ENCODE data around the gene ADCYAP1R1. TPM values are rescaled to one million over a fixed set of nuclear protein-coding genes. Genes with fewer than 3 reads are reported as not detected.

Gene ADCYAP1R1
- total RNA-seq, 3 donors from 2014 or later (not counting 1 experiment from before 2014, with no cell fraction given), result not detected

DNA sequence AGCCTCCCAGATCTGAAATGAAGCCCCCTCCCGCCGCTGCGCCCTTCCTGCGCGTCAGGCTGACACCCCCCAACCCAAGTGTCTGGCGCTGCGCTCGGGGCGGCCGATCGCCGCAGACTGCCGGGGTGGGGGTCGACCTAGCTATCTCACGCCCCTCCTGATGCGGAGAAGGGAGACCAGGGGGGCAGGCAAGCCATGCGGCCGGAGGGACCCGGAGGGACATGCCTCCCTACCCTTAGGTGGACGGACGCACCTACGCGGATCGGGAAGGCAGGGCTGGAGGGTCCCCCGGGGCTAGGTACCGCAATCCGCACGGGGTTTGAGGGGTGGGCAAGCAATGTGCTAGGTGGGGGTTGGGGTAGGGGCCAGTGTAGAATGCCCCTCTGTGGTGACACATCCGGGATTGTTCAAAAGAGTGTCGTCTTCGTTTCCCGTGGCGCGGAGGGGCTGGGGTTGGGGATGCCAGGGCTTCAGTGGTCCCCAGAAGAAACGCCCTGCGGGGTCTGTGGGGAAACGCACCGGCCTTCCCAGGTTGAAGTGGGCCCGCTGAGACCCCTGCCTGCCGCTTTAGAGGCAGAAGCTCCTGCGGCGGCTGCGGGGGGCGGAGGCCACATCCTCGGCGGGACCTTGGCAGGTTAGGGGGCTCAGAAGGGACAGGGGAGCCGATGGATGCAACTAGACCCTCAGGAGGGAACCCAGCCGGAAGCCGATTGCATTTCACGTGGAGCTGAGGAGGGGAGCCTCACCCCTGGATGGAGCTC, 913 bp downstream of the ADCYAP1R1 start:
- peaks cover 35 to 49% of the 10 kb centered on the region in 2 donors for H3K27me3 Mint-ChIP-seq (ENCODE audit: low read depth in 2 of 2)
- WGBS (ENCODE audit: insufficient coverage), result 7% methylated on average over 50 of the region's 50 CpGs

DNA sequence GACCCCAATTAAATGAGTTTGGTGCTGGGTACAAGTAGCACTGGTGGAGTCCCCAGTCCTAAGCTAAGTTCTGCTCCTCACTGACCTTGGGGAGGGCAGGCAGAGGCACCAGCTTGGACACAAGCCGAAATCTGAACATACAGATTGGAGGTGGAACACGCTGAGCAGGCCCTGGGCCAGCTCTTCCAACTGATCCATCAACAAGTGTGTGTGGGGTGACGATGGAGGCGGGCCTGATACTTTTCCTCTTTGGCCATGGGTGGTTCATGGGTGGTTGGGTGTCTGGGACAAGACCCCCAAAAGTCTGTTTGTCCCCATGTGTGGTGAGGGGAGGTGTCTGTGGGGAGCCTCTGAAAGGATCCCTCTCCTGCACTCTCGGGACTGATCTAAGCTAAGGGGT, 1.9 kb downstream of the ADCYAP1R1 start:
- no peak for DNase-seq
- Mint-ChIP-seq H3K27ac (no peak overlapping the region), H3K9me3 (no peaks in the 10 kb centered on the region), H3K36me3 (no peaks in the 10 kb centered on the region), H3K27me3 (ENCODE audit: low read depth in 2 of 2) (peaks cover 35 to 50% of the 10 kb centered on the region in 2 donors), H3K4me1 (no peaks in the 10 kb centered on the region), H3K4me3 (no peak overlapping the region)
- TF ChIP-seq, protein P1, sequence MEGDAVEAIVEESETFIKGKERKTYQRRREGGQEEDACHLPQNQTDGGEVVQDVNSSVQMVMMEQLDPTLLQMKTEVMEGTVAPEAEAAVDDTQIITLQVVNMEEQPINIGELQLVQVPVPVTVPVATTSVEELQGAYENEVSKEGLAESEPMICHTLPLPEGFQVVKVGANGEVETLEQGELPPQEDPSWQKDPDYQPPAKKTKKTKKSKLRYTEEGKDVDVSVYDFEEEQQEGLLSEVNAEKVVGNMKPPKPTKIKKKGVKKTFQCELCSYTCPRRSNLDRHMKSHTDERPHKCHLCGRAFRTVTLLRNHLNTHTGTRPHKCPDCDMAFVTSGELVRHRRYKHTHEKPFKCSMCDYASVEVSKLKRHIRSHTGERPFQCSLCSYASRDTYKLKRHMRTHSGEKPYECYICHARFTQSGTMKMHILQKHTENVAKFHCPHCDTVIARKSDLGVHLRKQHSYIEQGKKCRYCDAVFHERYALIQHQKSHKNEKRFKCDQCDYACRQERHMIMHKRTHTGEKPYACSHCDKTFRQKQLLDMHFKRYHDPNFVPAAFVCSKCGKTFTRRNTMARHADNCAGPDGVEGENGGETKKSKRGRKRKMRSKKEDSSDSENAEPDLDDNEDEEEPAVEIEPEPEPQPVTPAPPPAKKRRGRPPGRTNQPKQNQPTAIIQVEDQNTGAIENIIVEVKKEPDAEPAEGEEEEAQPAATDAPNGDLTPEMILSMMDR (IDR thresholded peaks at IDR 0.05), result no peak
- intact Hi-C loops (cut with micrococcal nuclease), result no loop called here
- no peaks in the 10 kb centered on the region for H3K9me3 ChIP-seq (ENCODE audit: control insufficient read depth, insufficient read depth, low read length)
- no peaks in the 10 kb centered on the region for H3K36me3 ChIP-seq (ENCODE audit: control insufficient read depth, insufficient read depth, low read length)
- no peaks in the 10 kb centered on the region for H3K4me1 ChIP-seq (ENCODE audit: control insufficient read depth, insufficient read depth, low read length)
- H3K27me3 ChIP-seq (ENCODE audit: control insufficient read depth, insufficient read depth, low read length), result peaks cover 5% of the 10 kb centered on the region
- 88% methylated on average over 5 of the region's 5 CpGs for WGBS (ENCODE audit: insufficient coverage)
- ATAC-seq, result no peak
- no peak overlapping the region for H3K27ac ChIP-seq (ENCODE audit: low read length)
- H3K4me3 ChIP-seq (ENCODE audit: low read length), result no peak overlapping the region

More for the DNA sequence above, 913 bp downstream of the ADCYAP1R1 start:
- TF ChIP-seq, protein P1 (IDR thresholded peaks at IDR 0.05), result no peak
- Histone ChIP-seq H3K27me3 (ENCODE audit: control insufficient read depth, insufficient read depth, low read length) (peaks cover 5% of the 10 kb centered on the region), H3K4me1 (ENCODE audit: control insufficient read depth, insufficient read depth, low read length) (no peaks in the 10 kb centered on the region), H3K36me3 (ENCODE audit: control insufficient read depth, insufficient read depth, low read length) (no peaks in the 10 kb centered on the region), H3K27ac (ENCODE audit: low read length) (no peak overlapping the region), H3K9me3 (ENCODE audit: control insufficient read depth, insufficient read depth, low read length) (no peaks in the 10 kb centered on the region), H3K4me3 (ENCODE audit: low read length) (no peak overlapping the region)
- Mint-ChIP-seq H3K36me3 (no peaks in the 10 kb centered on the region), H3K4me3 (no peak overlapping the region), H3K27ac (no peak overlapping the region), H3K4me1 (no peaks in the 10 kb centered on the region), H3K9me3 (no peaks in the 10 kb centered on the region)
- intact Hi-C loops (cut with micrococcal nuclease), result no loop called here
- DNase-seq (no peak), ATAC-seq (no peak)

DNA sequence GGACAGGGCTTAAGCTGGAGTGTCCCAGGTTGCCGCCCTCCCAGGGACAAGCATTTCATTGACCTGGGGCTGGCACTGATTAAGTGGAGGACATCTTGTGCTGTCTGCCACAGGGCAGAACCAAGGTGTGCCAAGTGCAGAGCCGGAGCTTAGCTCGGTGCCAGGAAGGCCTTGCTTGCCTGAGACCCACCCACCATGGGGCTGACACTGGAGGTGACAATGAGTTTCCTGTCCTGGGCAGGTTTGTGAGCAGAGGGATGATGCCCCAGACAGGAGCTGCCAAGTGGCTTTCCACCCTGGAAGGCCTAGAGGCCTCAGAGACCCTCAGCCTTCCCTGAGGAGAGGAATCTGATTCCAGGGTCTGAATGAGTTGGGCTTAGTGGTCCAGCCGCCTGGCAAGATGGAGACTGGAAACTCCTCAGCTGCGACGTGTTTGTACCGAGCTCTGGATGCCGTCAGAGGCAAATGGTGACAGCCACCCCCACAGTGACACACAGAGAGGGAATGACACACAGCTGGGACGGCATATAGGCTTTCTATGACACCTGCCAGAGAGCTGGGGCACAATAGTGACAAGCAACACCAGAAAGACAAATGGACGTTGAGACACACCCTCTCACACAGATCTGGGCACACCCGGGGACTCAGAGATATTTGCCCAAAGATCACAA, 2.6 kb downstream of the ADCYAP1R1 start:
- H3K4me3 ChIP-seq (ENCODE audit: low read length), result no peak overlapping the region
- H3K4me1 ChIP-seq (ENCODE audit: control insufficient read depth, insufficient read depth, low read length), result no peaks in the 10 kb centered on the region
- intact Hi-C loops (cut with micrococcal nuclease), result no loop called here
- no peaks in the 10 kb centered on the region for H3K36me3 Mint-ChIP-seq
- H3K27me3 ChIP-seq (ENCODE audit: control insufficient read depth, insufficient read depth, low read length), result peaks cover 5% of the 10 kb centered on the region
- TF ChIP-seq, protein P1 (IDR thresholded peaks at IDR 0.05), result no peak
- H3K4me3 Mint-ChIP-seq, result no peak overlapping the region
- ATAC-seq (no peak), DNase-seq (no peak)
- H3K27ac ChIP-seq (ENCODE audit: low read length), result no peak overlapping the region
- H3K4me1 Mint-ChIP-seq, result no peaks in the 10 kb centered on the region
- 88% methylated on average over 11 of the region's 11 CpGs for WGBS (ENCODE audit: insufficient coverage)
- no peaks in the 10 kb centered on the region for H3K9me3 Mint-ChIP-seq
- H3K27ac Mint-ChIP-seq, result no peak overlapping the region
- H3K9me3 ChIP-seq (ENCODE audit: control insufficient read depth, insufficient read depth, low read length), result no peaks in the 10 kb centered on the region
- peaks cover 35 to 54% of the 10 kb centered on the region in 2 donors for H3K27me3 Mint-ChIP-seq (ENCODE audit: low read depth in 2 of 2)
- H3K36me3 ChIP-seq (ENCODE audit: control insufficient read depth, insufficient read depth, low read length), result no peaks in the 10 kb centered on the region

Data from natural killer cell (primary cell).